ENCODE data around the gene CACNA1C.

CACNA1C gene

DNA sequence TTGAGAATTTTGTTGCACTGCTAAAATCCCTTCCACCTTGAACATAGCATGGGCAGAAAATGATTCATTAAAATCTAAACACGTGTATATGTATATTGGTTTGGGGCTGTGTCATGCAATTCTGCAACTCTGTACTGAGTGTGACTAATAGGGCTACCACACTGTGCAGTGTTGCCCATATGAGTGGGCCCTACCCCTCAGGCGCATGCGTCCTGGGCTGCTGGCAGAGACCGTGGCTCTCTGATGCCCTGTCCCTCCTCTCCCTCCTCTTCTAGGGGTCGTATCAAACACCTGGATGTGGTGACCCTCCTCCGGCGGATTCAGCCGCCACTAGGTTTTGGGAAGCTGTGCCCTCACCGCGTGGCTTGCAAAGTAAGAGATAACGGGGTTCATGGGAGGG lies 613.6 kb downstream of the CACNA1C start:
- TF ChIP-seq, protein P1, sequence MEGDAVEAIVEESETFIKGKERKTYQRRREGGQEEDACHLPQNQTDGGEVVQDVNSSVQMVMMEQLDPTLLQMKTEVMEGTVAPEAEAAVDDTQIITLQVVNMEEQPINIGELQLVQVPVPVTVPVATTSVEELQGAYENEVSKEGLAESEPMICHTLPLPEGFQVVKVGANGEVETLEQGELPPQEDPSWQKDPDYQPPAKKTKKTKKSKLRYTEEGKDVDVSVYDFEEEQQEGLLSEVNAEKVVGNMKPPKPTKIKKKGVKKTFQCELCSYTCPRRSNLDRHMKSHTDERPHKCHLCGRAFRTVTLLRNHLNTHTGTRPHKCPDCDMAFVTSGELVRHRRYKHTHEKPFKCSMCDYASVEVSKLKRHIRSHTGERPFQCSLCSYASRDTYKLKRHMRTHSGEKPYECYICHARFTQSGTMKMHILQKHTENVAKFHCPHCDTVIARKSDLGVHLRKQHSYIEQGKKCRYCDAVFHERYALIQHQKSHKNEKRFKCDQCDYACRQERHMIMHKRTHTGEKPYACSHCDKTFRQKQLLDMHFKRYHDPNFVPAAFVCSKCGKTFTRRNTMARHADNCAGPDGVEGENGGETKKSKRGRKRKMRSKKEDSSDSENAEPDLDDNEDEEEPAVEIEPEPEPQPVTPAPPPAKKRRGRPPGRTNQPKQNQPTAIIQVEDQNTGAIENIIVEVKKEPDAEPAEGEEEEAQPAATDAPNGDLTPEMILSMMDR (IDR thresholded peaks at IDR 0.05; ENCODE audit: low read depth, low read length): no peak
- H3K4me3 ChIP-seq (replicated peaks in 1 of 2; ENCODE audit: low read depth in 2 of 2, low read length in 2 of 2): no peak overlapping the region
- no peak for DNase-seq (ENCODE audit: low read depth in 2 of 2)

DNA sequence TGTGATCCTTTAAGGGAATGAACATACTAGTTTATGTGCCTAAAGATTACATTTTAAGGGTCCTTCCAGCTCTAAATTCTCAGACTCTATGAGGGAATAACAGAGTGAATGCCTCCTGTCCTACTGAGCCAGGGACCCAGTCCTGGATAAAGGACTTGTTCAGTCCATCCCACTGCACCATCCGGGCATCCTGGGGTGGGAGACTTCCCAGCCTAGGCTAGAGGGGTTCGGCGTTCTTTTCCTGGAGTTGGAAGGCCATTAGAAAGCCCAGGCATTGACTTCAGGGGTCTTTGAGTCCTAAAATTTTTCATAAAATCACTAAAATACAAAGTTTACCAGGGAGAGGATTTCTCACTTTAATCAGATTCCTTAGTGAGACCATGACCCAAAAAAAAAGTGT lies 614.1 kb downstream of the CACNA1C start:
- H3K4me3 ChIP-seq (replicated peaks in 1 of 2; ENCODE audit: low read depth in 2 of 2, low read length in 2 of 2): no peak overlapping the region
- TF ChIP-seq, protein P1 (IDR thresholded peaks at IDR 0.05; ENCODE audit: low read depth, low read length): no peak
- no peak for DNase-seq (ENCODE audit: low read depth in 2 of 2)

DNA sequence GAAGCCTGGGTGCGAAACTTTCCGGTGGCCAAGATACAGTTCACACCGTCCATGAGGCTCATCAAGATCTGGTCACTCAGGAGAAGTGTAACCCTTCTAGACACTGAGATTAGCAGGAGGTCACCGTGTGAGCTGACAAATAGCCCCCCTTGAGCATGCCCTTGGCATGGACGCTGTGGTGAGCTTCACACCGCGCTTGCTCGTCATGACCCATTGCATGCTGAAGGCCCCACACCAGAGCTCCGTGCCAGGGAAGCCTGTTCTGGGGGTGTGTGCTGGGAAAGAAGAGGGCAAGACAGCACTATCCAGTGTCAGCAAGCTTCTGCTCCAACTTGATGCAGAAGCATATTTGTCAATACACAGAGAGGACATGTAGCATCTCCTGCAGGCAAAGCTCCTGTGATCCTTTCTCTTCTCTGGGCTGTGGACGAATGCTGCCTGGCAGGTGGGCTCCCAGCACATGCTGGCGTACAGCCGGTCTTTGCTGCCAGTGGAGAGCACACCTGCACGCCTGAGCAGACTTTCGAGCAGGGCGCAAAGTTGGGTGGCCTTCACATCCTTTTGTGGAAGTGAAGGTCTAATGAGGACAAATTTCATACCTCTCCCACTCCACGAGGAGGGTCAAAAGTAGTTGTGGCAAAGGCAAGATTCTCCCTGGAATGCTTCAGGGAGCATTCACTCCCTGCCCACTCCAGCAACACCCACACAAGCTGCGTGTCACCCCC lies 615.1 kb downstream of the CACNA1C start:
- TF ChIP-seq, protein P1 (IDR thresholded peaks at IDR 0.05; ENCODE audit: low read depth, low read length): no peak
- no peak for DNase-seq (ENCODE audit: low read depth in 2 of 2)
- no peak overlapping the region for H3K4me3 ChIP-seq (replicated peaks in 1 of 2; ENCODE audit: low read depth in 2 of 2, low read length in 2 of 2)

DNA sequence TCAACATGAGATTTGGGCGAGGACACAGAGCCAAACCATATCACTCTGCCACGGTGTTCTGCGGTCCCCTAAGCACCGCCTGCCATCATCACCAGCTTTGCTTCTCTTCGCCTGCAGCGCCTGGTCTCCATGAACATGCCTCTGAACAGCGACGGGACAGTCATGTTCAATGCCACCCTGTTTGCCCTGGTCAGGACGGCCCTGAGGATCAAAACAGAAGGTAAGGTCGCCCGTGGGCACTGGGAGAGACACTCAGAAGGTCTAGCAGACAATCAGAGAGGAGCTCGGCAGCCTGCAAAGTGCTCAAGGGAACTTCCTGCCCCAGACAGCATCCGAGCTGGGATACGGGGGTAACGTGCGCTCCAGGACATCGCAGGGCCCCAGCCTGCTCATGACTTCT lies 616.0 kb downstream of the CACNA1C start:
- H3K4me3 ChIP-seq (replicated peaks in 1 of 2; ENCODE audit: low read depth in 2 of 2, low read length in 2 of 2): no peak overlapping the region
- DNase-seq (ENCODE audit: low read depth in 2 of 2): no peak
- TF ChIP-seq, protein P1 (IDR thresholded peaks at IDR 0.05; ENCODE audit: low read depth, low read length): no peak

DNA sequence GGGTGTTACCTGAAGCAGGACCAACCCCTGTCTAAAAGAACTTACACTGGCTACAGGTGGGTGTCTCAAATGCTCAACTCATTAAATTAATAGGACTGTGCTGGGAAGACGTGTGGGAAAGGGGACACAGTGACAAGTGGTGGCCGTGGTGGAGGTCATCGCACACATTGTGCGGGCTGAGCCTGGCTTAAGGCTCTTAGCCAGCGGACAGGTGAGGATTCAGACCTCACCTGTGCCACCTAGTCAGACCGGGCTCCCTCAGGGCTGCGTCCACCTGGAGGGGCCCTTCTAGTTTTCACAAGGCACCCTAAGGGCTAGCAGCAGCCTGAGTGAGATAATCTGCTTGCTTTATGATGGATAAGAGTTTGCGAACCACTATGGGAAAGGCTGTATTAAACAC lies 616.8 kb downstream of the CACNA1C start:
- no peak for DNase-seq (ENCODE audit: low read depth in 2 of 2)
- TF ChIP-seq, protein P1 (IDR thresholded peaks at IDR 0.05; ENCODE audit: low read depth, low read length): no peak
- H3K4me3 ChIP-seq (replicated peaks in 1 of 2; ENCODE audit: low read depth in 2 of 2, low read length in 2 of 2): no peak overlapping the region

DNA sequence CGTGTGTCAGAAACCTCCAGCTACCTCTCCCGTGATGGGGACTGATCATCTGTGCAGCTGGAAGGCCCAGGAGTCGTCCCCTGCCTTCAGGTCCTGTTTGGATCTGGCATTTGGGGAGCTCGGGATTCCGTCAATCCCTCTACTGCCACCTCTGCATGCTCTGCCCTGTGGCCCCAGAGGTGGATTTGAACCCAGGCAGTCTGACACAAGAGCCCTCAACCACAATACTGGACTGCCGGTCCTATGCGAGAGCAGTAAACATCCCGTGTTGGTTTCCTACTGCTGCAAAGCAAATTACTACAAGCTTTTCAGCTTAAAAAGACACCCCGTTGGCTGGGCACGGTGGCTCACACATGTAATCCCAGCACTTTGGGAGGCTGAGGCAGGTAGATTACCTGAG lies 620.1 kb downstream of the CACNA1C start:
- TF ChIP-seq, protein P1 (IDR thresholded peaks at IDR 0.05; ENCODE audit: low read depth, low read length): no peak
- H3K4me3 ChIP-seq (replicated peaks in 1 of 2; ENCODE audit: low read depth in 2 of 2, low read length in 2 of 2): no peak overlapping the region
- DNase-seq (ENCODE audit: low read depth in 2 of 2): no peak
